GM21786 (cell line): ENCODE results near the gene LGMN.
A peak's percentile ranks its signal among the peaks of the same experiment; 100 is the strongest.
"Not testable (repeated sequence)": the region's sequence is repeated elsewhere in the genome, so short reads cannot be mapped to it uniquely, and the experiment has no call there.

Source experiments
- ATAC-seq: cut with Tn5 transposase; IDR thresholded peaks from one replicate; pipeline ENCODE4 v1.9.1; 2021; ENCODE audit not compliant: unreplicated experiment

LGMN gene

GRCh38 chr14:92702441-92702918, 45.9 kb downstream of the LGMN start:
- no peak for ATAC-seq

DNA sequence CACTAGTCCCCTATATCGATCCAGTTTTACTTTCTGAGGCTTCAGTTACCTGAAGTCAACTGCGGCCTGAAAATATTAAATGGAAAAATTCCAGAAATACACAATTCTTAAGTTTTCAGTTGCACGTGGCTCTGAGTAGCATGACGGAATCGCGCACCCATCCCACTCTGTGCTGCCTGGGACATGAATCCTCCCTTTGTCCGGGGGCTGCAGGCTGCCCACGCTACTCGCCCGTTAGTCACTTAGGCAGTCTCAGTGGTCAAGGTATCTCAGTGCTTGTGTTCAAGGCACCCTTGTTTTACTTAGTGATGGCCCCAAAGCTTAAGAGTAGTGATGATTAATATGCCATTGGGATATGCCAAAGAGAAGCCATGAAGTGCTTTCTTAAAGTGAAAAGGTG, 46.6 kb downstream of the LGMN start:
- no peak for ATAC-seq

GRCh38 chr14:92698393-92698792, 50.0 kb downstream of the LGMN start:
- no peak for ATAC-seq

DNA sequence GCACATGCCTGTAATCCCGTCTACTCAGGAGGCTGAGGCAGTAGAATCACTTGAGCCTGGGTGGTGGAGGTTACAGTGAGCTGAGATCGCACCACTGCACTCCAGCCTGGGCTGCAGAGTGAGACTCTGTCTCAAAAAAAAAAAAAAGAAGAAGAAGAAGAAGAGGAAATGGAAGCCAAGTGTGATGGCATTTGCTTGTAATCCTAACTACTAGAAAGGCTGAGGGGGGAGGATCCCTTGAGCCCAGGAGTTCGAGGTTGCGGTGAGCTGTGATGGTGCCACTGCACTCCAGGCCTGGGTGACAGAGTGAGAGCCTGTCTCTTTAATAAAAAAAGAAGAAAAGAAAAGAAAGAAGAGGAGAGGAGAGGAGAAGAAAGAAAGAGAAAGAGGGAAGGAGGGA, 52.1 kb downstream of the LGMN start:
- no peak for ATAC-seq

DNA sequence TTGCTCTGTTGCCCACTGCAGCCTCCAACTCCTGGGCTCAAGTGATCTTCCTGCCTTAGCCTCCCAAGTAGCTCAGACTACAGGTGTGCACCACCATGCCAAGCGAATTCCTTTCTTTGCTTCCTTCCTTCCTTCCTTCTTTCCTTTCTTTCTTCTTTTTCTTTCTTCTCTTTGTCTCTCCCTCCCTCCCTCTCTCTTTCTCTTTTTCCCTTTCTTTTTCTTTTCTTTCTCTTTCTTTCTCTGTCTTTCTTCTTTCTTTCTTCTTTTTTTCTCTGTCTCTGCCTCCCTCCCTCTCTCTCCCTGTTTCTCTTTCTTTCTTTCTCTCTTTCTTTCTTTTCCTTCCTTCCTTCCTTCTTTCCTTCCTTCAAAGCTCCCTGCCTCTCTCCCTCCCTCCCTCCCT, 52.9 kb downstream of the LGMN start:
- ATAC-seq = no peak

GRCh38 chr14:92694807-92695206, 53.6 kb downstream of the LGMN start:
- no peak for ATAC-seq

DNA sequence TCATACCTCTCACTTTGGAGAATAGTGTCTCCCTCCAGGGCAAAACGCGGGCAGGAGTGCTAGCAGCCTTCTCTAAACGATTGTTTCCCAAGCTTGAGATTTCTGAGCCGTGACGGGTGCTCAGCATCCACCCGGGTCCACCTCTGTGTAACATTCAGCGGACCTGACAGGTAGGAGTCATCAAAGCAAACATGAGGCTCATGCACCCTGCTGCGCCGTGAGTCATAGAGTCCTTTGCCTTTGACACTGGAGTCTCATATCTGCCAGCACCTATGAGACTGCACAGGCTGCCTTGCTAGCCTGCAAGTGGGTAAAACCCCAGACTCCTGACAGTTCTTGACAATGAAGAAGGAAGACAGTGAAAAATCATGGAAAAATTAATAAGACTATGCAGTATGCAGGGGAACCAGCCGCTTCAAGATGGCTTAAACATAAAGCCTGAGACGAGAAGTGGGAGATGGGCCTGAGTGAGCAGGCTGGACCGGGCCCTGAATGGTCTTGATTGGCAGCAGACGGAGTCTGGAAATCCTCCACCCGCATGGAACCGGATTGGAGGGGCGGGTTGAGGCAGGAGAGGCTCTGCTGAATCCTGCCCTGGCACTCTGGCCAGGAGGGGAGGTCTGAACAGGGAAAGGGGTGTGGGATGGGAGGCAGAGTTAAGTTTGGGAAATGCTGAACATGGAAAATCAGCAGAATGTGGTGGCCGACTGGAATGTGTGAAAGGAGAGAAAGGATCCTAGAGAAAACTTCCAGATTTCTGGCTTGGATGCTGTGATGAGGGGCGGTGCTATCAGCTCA, 54.2 kb downstream of the LGMN start:
- no peak for ATAC-seq

- ATAC-seq = no peak
Measured at GRCh38 chr14:92692822-92693226, 55.6 kb downstream of the LGMN start.

DNA sequence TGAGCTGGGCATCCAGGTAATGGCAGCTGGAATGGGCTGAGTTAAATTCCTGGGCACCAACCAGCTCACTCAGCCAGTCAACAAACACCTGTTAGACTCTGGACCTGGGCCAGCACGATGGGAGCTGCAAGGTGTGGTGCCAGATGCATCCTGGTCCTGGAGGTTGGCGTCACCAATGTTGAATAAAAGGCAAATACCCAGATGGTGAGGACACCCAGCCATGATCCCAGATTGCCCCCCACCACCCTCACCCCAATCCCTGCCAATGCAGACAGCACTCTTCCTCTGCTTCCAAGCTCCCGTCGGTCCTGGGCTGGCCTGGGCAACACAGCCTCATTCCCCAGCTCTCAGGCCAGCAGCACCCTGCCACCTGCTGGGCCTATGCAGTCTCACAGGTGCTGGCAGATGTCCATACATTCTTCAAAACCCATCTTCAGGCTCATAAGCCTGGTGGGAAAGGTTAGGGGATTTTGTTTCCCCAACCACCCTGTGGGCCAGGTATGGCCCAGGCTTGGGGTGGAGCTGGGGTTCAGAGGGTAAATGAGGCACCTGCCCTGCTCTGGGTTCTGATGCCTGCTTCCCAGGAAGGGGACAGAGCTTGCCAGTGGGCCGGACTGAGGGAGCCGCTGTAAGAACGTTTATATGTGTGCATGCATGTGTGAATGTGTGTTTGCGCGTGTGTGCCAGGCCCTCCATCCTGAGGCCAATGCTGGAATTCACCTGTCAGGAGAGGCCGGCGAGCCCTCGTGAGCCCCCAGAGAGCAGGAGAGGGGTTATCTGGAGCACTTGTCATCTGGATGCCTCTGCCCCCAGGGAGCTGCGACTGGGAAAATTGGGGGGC, 58.0 kb downstream of the LGMN start:
- no peak for ATAC-seq

- no peak for ATAC-seq
Measured at GRCh38 chr14:92688434-92689375, 59.7 kb downstream of the LGMN start.

DNA sequence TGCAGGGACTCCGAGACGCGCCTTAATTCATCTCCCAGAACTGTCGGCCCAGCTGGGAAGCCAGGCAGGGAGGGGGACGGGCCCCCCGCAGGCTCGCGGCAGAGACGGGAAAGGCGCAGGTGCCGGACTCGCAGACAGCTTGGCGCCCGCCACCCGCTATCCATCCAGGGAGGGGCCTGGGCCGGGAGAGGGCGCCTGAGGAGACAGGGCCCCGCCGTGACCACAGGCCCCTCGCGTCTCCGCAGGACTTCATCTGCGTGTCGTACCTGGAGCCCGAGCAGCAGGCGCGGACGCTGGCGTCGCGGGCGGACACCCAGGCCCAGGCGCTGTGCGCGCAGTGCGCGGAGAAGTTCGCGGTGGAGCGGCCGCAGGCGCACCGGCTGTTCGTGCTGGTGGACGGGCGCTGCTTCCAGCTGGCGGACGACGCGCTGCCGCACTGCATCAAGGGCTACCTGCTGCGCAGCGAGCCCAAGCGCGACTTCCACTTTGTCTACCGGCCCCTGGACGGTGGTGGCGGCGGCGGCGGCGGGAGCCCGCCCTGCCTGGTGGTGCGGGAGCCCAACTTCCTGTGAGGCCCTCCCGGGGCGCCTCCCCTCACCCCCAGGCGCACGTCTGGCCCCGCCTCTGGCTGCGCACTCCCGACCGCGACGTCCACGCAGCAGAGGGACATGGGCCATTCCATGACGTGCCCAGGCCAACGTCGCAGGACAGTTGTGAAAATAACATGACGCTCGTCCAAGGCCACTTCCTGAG, 60.6 kb downstream of the LGMN start:
- no peak for ATAC-seq

GRCh38 chr14:92686900-92687427, 61.5 kb downstream of the LGMN start:
- peak; percentile 59 for ATAC-seq

DNA sequence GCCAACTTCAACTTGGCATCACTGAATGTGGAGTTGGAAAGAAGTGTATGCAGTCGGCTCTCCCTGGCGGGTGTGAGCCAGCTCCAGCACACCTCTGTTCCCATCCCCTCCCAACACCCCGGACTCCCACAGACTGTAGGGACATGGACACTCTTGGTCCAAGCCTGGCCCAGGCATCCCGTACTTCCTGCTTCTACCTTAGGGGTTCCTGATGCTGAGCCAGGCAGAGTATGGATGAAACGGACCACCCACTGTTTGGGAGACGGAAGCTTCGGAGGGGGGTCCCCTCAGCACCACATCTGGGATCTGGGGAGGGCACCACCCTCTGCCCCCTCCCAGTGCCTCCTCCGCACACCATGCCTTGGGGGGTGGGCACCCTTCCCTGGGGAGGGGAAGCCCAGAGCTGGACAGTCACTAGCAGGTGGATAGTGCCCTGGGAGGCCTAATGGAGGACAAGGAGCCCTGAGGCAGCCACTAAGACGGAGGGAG, 62.0 kb downstream of the LGMN start:
- ATAC-seq = no peak

GRCh38 chr14:92685784-92686355, 62.6 kb downstream of the LGMN start:
- no peak for ATAC-seq

GRCh38 chr14:92684801-92685560, 63.4 kb downstream of the LGMN start:
- no peak for ATAC-seq

DNA sequence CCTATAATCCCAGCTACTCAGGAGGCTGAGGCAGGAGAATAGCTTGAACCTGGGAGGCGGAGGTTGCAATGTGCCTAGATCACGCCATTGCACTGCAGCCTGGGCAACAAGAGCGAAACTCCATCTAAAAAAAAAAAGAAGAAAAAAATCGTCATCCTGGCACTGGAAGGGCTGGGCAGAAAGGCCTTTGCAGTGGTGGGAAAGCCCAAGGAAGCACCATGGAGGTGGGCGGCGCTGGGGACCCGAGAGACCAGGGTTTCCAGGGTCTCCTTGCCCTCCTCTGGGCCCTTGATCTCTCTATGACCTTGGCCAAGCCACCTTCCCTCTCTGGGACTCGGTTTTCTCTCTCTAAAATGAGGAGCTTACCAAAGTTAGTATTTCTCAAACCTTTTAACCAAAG, 65.4 kb downstream of the LGMN start:
- no peak for ATAC-seq

DNA sequence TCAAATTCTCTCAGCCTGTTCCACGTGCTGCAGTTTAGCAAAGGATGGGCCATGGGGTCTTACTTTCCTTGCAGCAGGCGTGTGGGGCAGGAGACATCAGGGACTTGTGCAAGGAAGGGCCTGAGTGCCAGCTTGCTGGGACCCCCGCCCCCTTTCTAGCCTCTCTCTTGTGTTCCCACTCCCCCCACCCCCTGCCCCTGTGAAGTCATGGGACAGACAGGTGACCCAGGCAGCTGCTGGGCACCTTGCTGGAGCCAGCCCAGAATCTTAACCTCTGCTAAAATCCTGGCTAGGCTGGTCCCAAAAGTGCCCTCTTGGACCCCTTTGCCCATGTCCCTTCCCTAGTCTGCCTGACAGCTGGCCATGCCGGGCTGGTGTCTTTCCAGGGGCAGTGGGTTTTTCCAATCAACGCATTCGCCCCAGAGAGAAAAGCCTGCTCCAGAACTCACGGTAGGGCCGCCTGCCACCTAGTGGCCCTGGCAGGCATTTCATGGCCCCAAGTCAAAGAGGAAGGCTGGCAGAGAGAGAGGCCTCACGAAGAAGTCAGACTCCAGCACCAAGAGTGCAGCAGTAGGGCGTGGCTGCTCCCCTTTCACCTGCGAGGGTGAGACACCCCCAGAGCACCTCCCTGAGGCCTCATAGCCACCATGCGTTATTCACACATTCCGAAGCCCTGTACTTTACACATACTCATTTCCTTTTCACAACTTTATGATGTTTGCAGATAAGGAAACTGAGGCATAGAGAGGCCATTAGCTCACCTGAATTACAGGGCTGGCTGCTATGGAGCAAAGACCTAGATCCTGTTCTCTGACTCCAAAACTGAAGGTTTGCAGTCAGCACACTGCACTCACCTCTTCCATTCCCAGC, 67.4 kb downstream of the LGMN start:
- no peak for ATAC-seq

- ATAC-seq = not testable (repeated sequence)
Measured at GRCh38 chr14:92680330-92680729, 68.1 kb downstream of the LGMN start.
